HT-29 (cell line): ENCODE data around the gene SH3PXD2A. TPM values are rescaled to one million over a fixed set of nuclear protein-coding genes. Genes with fewer than 3 reads are reported as not detected.

ENCODE experiments used
- DNase-seq: peaks from one replicate; pipeline ENCODE4 v3.0.0-alpha.2; 2015; ENCODE audit warnings: low spot score
- total RNA-seq: library from RNA; depleted of rRNA; stranded (reverse); fragments of >200 nt; shearing (Covaris generic); gene quantifications from 2 replicates; pipeline ENCODE4 v1.2.3, GENCODE V29; 2014; rRNA removed

The SH3PXD2A gene, protein sequence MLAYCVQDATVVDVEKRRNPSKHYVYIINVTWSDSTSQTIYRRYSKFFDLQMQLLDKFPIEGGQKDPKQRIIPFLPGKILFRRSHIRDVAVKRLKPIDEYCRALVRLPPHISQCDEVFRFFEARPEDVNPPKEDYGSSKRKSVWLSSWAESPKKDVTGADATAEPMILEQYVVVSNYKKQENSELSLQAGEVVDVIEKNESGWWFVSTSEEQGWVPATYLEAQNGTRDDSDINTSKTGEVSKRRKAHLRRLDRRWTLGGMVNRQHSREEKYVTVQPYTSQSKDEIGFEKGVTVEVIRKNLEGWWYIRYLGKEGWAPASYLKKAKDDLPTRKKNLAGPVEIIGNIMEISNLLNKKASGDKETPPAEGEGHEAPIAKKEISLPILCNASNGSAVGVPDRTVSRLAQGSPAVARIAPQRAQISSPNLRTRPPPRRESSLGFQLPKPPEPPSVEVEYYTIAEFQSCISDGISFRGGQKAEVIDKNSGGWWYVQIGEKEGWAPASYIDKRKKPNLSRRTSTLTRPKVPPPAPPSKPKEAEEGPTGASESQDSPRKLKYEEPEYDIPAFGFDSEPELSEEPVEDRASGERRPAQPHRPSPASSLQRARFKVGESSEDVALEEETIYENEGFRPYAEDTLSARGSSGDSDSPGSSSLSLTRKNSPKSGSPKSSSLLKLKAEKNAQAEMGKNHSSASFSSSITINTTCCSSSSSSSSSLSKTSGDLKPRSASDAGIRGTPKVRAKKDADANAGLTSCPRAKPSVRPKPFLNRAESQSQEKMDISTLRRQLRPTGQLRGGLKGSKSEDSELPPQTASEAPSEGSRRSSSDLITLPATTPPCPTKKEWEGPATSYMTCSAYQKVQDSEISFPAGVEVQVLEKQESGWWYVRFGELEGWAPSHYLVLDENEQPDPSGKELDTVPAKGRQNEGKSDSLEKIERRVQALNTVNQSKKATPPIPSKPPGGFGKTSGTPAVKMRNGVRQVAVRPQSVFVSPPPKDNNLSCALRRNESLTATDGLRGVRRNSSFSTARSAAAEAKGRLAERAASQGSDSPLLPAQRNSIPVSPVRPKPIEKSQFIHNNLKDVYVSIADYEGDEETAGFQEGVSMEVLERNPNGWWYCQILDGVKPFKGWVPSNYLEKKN
- total RNA-seq, result 2.7 and 3.0 TPM in 2 replicates

DNA sequence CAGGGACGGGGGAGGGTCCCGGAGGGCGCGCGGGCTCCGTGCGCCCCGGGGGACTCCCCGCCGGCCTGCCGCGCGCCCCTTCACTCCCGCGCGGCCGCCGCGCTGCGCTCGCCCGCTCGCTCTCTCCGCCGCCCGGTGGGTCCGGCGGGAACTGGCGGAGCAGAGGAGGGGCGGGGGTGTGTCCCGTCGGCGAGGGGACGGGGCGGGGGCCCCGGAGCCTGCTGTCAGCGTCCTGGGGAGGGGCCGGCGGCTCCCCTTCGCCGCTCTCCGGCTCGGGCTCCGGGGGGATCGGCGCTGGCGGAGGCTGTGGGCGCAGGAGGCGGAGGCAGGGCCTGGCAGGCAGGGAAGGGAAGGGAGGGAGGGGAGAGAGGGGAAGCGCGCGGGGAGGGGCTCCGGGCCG lies at the start of gene SH3PXD2A:
SH3PXD2A (minus strand) TSS at position 153 of the 400 bp plus-strand sequence. CDS start 310 bp downstream, outside the sequence.
- no peak for DNase-seq

DNA sequence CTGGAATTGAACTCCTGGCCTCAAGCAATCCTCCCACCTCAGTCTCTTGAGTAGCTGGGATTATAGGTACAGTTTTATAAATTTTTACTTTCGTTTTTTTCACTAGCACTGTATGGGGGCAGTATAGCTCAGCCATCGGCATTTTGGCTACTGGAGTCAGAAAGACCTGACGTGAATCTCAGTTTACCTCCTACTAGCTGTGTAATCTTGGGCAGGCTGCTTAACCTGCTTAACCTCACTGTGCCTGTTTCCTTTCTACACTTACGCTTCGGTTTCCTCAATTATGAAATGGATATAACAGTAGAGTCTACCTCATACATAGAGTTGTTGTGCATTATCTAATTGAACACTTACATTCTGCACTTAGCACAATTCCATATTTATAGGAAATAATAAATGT lies 45.9 kb upstream of the SH3PXD2A start:
- no peak for DNase-seq

DNA sequence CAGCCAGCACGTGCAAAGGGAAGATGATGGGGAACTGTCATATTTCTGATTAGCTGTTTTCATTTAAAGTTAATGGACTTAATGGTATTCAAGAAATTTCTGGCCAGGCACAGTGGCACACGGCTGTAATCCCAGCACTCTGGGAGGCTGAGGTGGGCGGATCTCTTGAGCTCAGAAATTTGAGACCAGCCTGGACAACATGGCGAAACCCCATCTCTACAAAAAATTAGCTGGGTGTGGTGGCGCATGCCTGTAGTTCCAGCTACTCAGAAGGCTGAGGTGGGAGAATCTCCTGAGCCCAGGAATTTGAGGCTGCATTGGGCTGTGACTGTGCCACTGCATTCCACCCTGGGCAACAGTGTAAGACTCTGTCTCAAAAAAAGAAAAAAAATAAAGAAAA lies 43.9 kb upstream of the SH3PXD2A start:
- no peak for DNase-seq

DNA sequence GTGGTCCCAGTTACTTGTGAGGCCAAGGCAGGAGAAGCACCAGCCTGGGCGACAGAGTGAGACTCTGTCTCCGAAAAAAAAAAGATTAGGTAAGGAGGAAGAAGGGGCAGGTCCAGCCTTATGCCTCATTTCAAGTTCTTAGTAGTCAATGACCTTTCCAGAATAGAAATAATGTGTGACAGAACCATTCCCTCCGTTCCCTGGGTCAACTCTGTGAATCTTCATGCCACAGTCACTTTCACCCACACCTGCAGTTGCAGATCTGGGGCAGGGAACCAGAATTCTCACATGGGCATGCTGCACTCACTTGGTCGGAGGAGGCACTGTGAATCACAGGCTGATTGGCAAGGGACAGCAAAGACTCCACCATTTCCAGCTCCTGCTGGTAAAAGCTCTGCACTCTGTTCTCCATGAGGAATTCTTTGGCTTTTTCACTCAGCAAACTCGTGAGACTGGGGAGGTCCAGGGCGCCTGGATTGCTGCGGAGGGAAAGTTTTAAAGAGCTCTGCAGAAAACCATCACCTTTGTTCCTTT lies 41.9 kb upstream of the SH3PXD2A start:
- no peak for DNase-seq

DNA sequence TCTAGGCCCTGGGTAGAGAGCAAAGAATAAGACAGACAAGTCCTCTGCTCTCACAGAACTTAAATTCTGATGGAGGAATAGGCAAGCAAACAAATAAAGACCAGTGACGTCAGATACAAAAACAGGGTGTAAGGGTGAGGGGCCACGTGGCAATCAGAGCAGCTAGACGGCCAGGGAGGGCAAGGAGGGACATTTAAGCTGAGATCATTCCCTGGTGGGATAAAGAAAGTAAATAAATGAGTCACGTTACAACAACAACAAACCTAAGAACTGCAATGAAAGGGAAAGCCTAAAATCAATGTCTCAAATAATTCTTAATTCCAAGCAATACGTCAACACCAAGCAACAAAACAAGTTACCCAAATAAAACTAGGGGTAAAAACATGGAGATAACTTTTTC lies 40.8 kb upstream of the SH3PXD2A start:
- DNase-seq, result no peak

DNA sequence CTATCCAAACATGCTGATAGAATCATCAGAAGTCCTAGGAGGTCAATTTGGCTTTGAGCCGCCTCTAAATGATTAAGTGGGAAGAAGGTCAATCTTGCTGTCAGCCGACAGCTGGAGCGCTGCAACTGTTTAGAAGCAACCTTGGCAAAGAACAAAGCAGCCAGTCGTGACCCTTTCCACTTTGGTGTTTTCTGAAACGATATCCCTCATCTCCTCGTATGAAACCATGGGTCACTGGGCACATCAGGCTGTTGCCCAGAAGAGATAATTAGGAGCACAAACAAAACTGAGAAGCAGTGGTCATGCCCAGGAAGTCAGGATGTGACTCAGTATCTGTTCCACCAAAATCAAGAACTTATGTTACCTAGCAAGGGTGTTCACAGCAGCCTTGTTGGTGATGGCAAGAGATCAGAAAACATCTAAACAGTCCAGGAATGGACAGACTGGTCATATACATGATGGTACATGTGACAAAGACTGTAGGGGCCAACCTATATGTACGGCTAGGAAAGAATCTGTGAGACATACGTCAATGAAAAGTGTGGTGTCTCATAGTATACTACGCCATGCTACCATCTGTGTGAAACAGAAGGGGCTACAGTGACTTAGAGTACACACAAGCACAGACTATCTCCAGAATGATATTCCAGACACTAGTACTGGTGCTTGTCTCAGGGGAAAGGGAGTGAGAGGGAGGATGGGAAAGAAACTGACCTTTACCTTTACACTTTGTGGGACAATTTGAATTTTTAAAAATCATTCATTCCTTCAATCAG lies 40.2 kb upstream of the SH3PXD2A start:
- DNase-seq, result no peak

DNA sequence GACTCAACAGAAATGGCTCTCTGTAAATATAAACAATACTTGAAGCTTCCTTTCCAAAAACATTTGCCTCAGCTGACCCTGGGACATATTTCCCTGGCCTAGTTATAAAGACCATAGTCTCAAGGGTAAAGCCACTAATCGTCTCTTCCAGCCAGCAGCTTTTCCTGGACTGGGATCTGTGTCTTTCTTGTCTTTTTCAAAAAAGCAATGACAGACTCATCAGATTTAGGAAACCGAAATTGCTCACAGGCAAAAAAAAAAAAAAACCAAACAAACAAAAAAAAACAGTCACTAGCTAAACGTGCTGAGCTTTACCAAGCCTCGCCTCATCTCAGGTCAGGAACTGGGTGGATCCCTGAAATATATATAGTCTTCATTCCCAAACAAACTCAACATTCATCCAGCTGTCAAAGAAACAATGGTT lies 39.1 kb upstream of the SH3PXD2A start:
- DNase-seq, result no peak

DNA sequence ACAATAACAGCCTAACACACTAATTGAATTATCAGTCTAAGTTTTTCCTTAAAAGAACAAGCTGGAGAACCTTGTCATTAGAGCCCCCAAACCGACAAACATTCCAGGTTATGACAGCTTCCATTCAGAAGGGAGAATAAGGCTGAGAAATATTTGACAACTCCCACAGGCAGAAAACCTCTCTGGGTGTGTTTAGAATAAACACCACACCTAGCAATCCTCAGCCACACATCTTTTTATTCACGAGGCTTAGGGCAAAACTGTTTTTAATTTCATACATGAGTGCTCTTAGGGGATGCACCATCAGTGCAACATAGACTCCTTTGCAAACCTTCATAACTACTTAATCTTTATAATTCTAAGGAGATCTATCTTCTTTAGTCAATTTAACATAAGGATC lies 38.4 kb upstream of the SH3PXD2A start:
- DNase-seq, result no peak

DNA sequence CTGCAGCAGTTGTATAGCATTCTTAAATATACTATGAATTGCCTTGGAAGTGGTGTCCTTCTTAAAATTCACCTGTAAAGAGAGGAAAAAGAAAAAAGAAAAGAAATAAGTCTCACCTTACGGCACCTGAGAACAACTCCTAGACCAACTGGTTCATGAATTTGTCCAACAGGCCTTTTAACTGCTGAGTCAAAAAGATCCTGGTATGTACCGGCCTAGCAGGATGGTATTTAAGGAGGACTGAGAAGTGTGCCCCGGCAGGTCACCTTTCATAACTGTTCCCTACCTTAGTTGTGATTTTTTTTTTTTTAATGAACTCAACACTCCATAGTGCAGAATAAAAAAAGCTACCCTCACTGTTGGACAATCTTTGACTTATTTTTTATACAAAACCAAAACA lies 36.8 kb upstream of the SH3PXD2A start:
- DNase-seq, result no peak

DNA sequence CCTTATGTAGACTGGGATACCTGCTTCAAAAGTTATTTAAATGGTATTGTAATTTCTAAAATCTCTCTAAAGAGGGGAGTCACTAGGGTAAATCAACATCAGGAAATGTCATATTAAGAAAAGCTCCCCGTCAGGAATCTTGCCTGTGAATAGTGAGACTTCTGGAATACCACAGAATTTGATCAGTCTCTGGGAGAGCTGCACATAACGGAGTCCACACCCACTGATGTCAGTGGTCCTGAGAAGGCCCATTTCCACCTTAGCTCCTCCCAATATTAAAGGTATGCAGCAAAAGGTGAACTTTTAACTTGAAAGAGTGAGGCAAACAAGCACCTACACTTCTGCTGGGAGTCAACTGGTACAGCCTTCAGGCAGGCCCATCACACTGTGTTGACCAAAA lies 35.3 kb upstream of the SH3PXD2A start:
- no peak for DNase-seq

DNA sequence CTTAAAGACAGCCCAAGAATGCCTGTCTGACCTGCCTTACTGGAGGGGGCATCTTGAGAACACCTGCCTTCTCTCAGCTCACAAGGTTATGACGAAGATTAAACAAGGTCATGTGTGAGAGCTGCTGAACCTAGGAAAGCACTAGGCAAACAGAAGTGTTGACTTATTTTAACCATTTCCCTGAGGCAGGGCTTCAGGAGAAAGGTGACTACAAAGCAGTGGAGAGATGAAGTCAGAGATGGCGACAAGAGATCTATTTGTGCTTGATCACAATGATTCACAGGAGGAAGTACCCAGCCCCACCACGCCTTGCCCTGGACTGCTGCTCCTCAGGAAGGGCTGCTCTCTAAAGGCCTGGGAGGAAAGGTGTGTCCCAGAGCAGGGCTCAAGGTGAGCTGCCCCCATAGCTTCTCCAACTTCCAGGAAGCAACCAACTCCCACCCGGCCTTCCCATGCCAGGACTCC lies 34.9 kb upstream of the SH3PXD2A start:
- DNase-seq, result peak; percentile 93

DNA sequence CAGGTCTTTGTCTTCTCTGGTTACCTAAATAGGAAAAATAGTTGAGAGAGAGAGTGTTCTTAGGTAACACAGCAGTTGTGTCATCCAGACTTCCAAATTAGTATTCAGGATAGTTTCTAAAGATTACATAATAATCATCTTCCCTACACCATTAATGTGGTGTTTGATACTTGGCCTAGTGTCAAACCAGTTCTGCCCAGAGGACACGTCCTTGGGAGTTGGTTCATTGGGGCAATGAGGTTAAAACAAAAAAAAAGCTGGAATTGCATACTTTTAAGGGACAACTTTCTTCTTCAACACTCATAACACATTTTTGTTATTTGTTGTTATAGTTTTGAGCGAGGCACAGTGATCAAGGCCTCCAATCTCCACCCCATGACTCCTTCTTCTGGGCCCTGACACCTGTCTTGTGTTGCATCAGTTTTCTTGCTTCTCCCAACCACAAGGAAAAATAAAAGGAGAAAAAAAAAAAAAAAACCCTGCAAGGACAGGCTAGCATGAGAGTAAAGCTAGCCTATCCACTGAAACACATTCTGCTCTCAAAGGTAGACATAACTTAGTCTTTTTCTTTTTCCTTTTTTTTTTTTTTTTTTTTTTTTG lies 33.8 kb upstream of the SH3PXD2A start:
- DNase-seq, result no peak

DNA sequence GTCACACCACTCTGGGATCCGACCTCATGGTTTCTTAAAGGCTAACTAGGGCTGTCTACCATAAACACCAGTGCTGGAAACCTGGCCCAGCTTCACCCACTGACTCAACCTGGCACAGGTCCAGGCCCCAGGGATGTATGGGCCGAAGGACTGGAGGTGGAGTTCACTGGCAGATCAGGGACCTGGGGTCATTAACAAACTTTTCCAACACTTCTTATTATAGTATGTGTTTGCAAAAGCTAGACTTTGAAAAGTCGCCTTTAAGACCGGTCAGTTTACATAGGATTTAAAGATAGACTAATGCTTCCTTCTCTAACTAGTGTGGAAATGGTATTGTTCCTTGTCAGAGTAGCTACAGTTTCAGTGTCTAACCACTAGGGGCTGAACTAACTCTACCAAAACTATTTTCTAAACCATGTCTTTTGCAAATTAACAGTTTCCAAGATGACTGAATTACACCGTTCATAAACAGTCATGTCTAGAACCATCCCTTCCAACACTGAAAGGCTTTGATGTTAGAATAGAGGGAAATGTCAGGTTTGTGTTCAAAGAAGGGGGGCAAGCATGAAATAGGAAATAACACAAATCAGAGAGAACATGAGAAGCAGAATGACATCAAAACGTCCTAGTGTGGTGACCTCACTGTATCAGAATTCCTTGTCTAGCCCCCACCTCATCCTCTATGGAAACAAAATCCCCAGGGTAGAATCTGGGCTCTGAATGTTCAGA lies 32.9 kb upstream of the SH3PXD2A start:
- peak; percentile 91 for DNase-seq

DNA sequence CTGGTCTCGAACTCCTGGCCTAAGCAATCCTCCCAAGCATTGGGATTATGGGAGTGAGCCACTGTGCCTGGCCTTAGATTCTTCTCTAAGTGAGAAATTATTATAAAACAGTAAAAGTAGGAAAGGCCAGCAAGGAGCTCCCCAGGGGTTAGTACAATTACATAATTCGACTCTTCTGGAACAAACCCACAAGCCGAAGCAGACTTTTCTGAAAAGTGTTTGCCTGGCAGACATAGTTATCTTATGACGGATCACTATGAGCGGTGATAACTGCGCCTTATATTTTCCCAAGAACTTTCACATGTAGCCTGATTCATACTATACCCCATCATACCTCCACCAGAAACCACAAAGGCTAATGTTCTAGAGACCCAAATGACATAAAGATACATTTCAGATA lies 30.2 kb upstream of the SH3PXD2A start:
- DNase-seq, result no peak

DNA sequence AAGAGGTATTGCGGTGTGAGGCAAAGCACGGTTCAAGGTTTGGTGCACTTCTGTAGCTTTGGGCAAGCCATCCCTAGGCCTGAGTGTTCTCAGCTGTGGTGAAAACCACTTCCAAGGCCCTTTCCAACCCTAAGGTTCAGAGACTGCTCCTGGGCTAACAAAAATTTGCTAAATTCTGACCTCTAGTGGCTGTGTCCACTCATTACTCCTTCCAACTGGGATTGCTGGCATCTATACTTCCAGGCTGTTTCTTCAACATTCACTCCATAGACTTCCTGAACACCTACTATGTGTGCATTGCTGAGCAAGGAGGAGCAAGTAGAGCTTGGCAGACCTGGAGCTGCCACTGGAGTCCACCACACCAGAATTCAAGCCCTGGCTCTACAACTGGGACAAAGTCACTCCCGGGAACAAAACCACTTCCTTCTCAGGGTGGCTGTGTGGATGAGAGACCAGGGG lies 29.3 kb upstream of the SH3PXD2A start:
- DNase-seq, result peak; percentile 86

DNA sequence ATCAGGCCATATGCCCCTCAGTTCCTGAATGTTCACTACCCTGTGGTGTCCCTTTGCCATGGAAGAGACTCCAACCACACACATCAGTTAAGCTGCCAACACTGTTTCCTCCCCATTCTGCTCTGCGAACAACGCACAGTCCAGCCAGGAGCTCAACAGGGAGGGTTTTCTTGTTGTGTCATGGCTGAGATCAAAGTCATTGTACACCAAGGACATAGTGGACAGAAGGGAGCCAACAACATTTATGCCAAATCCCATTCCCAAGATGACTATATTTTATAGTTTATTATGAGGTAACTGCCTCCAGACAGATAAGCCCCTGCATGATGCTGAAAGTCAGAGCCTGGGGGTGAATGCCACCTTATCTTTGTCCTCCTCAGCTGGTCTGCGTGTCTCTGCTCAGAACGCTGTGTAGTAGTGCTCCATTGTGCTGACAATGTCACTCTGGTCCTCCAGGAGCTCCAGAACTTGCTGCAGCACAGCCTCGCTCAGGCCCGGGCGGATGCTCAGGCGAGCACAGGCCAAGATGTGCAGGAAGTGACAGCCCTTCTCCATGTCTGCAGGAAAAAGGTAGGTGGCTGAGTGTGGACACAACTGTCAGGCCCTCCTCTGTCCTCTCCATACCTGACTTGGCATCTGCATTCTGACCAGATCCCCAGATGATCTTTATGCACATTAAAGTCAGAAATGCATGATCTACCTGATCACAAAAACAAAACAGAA lies 27.1 kb upstream of the SH3PXD2A start:
- no peak for DNase-seq

DNA sequence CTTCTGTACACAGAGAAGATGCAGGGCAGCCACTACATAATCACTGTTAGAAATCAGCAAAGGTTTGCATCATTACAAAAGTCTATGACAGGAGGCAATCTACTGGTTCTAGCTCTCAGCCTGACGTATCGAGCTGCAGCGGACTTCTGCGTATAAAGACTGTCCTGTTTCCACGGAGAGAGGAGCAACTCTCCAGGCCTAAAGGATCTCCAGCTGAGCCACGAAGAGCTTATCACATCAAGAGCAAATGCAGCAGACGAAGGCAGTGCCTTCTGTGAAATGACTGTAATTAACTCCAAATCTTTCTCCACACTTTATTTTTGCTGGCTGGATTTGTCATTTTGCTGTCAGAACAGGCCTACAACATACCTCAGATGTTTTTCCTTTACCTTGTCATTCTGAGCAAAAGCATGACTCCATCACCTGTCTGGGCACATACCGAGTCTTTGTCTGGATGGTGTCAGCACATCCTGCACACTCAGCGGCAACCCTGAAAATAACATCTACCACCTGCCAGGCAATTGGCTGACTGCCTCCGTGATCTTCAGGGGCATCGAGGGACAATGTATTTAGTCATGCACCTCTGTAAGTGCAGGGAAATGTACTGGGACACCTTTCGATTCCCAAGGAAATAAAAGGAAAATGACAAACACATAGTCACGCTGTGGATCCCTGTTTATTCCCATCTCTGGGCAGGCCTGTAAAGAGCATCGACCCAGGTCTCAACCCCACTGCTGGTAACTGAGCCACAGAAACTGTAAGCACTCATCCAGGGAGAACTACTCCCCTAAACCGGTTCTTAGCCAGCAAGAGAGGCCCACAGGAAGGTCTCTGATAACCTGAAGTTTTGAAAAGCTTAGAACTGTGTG lies 26.3 kb upstream of the SH3PXD2A start:
- DNase-seq, result no peak

DNA sequence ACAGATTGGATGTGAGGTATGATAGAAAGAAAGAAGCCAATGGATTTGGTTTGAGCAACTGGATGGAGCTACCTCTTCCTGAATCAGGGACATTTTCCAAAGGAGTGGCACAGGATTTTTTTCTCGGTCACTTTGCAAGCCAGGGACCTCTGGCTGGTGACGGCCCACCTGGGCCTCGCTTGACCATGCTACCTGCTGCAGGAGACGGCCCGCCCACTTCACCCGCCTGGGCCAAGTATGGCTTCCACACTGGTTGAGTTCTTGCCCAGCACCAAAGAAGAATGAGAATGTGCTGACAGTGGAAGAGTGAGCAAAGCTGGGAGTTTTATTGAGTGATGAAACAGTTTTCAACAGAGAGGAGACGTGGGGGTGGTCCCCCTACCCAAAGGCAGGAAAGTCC lies 24.5 kb upstream of the SH3PXD2A start:
- no peak for DNase-seq
